KMS-11 (cell line): ENCODE measurements around the gene ERC2.

ENCODE experiments used
- H2AFZ ChIP-seq: fragments of 200-600 bp; sonication (generic); 2 replicates; pipeline ENCODE4 v1.6.1; 2016; ENCODE audit warnings: antibody characterized with exemption, mixed run types, low read depth
- H3K27ac ChIP-seq: fragments of 200-600 bp; sonication (generic); 2 replicates; pipeline ENCODE4 v1.6.1; 2016; ENCODE audit warnings: mild to moderate bottlenecking, mixed run types
- H3K27me3 ChIP-seq: fragments of 200-600 bp; sonication (generic); 2 replicates; pipeline ENCODE4 v1.6.1; 2017; ENCODE audit warnings: mild to moderate bottlenecking, low read depth, mixed run types, moderate library complexity; ENCODE audit not compliant: insufficient read depth
- H3K36me3 ChIP-seq: fragments of 200-600 bp; sonication (generic); 2 replicates; pipeline ENCODE4 v1.6.1; 2017; ENCODE audit warnings: mild to moderate bottlenecking, mixed run types; ENCODE audit not compliant: insufficient read depth
- H3K4me1 ChIP-seq: fragments of 200-600 bp; sonication (generic); 2 replicates; pipeline ENCODE4 v1.6.1; 2016; ENCODE audit warnings: mild to moderate bottlenecking, low read depth, mixed run types; ENCODE audit not compliant: poor library complexity, severe bottlenecking
- H3K4me2 ChIP-seq: fragments of 200-600 bp; sonication (generic); 2 replicates; pipeline ENCODE4 v1.7.0; 2016; ENCODE audit warnings: mild to moderate bottlenecking, mixed run types
- H3K4me3 ChIP-seq: fragments of 200-600 bp; sonication (generic); IDR thresholded peaks from 2 replicates; pipeline ENCODE4 v1.6.1; 2017; ENCODE audit warnings: low read depth, low read length, mixed read lengths; ENCODE audit not compliant: insufficient read depth
- H3K79me2 ChIP-seq: fragments of 200-600 bp; sonication (generic); 2 replicates; pipeline ENCODE4 v1.6.1; 2016; ENCODE audit warnings: low read depth, mixed run types; ENCODE audit not compliant: insufficient read depth
- H3K9ac ChIP-seq: fragments of 200-600 bp; sonication (generic); 2 replicates; pipeline ENCODE4 v1.6.1; 2016; ENCODE audit warnings: mild to moderate bottlenecking, mixed run types
- H4K20me1 ChIP-seq: fragments of 200-600 bp; sonication (generic); 2 replicates; pipeline ENCODE4 v1.6.1; 2016; ENCODE audit warnings: mild to moderate bottlenecking, mixed run types; ENCODE audit not compliant: insufficient read depth
- TF ChIP-seq, protein P1 (sequence below): fragments of 200-600 bp; sonication (generic); conservative IDR thresholded peaks from 2 replicates; pipeline ENCODE4 v1.6.1; 2017; ENCODE audit warnings: low read depth, mild to moderate bottlenecking, antibody characterized with exemption, low read length, moderate library complexity, mixed read lengths

ERC2 gene

DNA sequence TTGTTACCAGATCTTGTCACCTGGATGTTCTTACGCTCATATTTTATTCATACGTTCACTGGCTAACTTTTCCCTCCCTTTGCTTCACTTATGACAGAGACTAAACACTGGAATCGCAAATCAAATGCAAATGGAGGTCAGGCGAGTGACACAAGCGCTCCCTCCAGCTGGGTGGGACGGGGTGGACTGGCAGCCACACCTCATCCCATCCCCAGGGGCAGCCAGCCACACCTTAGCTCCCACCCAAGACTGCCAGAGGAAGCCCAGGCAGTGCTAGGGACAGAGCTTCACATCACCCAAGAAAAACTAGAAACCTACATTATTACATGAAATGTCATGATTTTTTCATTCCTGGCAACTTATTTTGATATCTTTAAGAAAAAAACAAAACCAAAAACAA lies 366.2 kb downstream of the ERC2 start:
- no peaks in the 10 kb centered on the region for H4K20me1 ChIP-seq
- TF ChIP-seq, protein P1, sequence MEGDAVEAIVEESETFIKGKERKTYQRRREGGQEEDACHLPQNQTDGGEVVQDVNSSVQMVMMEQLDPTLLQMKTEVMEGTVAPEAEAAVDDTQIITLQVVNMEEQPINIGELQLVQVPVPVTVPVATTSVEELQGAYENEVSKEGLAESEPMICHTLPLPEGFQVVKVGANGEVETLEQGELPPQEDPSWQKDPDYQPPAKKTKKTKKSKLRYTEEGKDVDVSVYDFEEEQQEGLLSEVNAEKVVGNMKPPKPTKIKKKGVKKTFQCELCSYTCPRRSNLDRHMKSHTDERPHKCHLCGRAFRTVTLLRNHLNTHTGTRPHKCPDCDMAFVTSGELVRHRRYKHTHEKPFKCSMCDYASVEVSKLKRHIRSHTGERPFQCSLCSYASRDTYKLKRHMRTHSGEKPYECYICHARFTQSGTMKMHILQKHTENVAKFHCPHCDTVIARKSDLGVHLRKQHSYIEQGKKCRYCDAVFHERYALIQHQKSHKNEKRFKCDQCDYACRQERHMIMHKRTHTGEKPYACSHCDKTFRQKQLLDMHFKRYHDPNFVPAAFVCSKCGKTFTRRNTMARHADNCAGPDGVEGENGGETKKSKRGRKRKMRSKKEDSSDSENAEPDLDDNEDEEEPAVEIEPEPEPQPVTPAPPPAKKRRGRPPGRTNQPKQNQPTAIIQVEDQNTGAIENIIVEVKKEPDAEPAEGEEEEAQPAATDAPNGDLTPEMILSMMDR: no peak
- H3K4me3 ChIP-seq: no peak overlapping the region
- no peaks in the 10 kb centered on the region for H3K79me2 ChIP-seq
- H3K27me3 ChIP-seq: no peaks in the 10 kb centered on the region
- H3K9ac ChIP-seq: no peak overlapping the region
- no peak overlapping the region for H3K4me2 ChIP-seq
- no peak overlapping the region for H3K27ac ChIP-seq
- no peaks in the 10 kb centered on the region for H3K4me1 ChIP-seq
- H2AFZ ChIP-seq: no peak overlapping the region
- H3K36me3 ChIP-seq: no peaks in the 10 kb centered on the region

DNA sequence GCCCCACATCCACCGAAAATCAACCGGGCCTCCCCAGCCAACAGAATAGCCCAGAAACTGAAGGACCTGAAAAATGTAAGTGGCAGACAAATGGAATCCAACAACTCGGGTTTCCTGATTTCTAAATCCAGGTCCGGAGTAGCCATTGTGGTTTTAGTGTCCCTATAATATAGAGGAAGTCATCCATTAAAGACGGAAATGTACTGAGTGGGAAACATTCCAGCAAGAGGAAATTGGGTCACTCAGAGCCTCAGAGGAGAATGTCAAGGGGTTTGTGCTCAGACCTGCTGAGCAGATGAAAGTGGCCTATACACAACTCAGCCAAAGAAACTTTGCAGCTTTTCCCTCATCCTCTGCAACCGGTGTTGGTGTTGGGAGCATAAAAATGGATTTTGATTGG lies 366.7 kb downstream of the ERC2 start:
- Histone ChIP-seq H3K27me3 (no peaks in the 10 kb centered on the region), H4K20me1 (no peaks in the 10 kb centered on the region), H3K9ac (no peak overlapping the region), H3K79me2 (no peaks in the 10 kb centered on the region), H2AFZ (no peak overlapping the region), H3K36me3 (no peaks in the 10 kb centered on the region), H3K4me2 (no peak overlapping the region), H3K27ac (no peak overlapping the region), H3K4me3 (no peak overlapping the region), H3K4me1 (no peaks in the 10 kb centered on the region)
- TF ChIP-seq, protein P1: no peak

DNA sequence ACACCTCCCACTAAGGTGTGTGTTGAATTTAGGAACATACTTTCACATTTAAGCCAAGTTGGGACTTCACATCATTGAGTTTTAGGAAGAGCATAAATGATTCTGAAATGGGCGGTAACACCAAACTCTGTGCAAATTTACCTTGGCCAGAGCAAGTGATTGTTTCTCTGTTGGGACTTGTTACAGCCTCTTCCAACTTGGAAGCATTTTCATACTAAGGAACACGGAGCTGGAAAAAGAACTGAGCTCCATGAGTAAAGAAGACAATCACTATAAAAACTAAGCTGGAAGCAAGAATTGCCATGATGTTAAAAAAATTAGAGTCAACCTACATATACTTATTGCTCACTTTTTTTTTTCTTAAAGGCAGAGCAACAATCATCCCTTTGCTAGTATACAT lies 371.3 kb downstream of the ERC2 start:
- Histone ChIP-seq H3K27ac (no peak overlapping the region), H3K36me3 (no peaks in the 10 kb centered on the region), H3K79me2 (no peaks in the 10 kb centered on the region), H2AFZ (no peak overlapping the region), H3K4me1 (no peaks in the 10 kb centered on the region), H4K20me1 (no peaks in the 10 kb centered on the region), H3K9ac (no peak overlapping the region), H3K4me3 (no peak overlapping the region), H3K27me3 (no peaks in the 10 kb centered on the region), H3K4me2 (no peak overlapping the region)
- TF ChIP-seq, protein P1: no peak

DNA sequence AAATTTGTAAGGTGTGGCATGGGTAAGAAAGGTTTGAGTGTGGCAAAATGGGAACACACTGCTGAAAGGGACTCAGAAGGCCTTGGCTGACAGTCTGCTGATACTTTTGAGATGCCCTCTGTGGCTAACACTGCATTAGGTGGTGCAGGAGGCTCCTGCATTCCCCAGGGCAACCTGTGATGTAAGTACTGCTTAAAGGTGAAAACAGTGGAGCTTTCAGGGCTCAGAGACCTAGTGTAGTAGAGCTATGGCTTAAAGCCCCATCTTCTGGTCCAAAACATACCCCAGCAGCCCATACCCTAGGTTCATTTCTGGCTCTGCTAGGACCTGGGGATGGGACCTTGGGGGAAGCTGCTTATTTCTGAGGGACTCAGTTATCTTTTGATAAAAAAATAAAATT lies 374.1 kb downstream of the ERC2 start:
- Histone ChIP-seq H4K20me1 (no peaks in the 10 kb centered on the region), H2AFZ (no peak overlapping the region), H3K4me1 (no peaks in the 10 kb centered on the region), H3K36me3 (no peaks in the 10 kb centered on the region), H3K9ac (no peak overlapping the region), H3K4me3 (no peak overlapping the region), H3K4me2 (no peak overlapping the region), H3K79me2 (no peaks in the 10 kb centered on the region), H3K27ac (no peak overlapping the region), H3K27me3 (no peaks in the 10 kb centered on the region)
- TF ChIP-seq, protein P1: no peak

DNA sequence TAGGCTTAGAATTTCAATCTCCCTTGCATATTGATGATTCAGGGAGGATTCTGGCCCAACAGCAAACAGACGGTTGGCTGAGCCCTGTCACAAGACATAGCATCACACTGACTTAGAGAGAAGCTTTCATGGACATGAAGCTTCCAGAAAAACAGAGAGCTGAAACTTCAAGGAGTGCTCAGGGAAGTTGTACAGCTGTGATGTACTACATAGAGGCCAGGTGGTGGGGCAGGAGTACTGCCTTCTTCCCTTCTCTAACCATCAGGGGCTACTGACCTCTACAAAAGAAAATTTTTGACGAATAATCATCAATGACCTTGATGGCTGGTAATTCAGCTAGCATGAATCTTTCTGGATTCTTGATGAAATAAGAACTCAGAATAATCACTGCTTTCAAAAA lies 378.5 kb downstream of the ERC2 start:
- H3K27ac ChIP-seq: no peak overlapping the region
- no peak overlapping the region for H3K9ac ChIP-seq
- H3K4me3 ChIP-seq: no peak overlapping the region
- H3K36me3 ChIP-seq: no peaks in the 10 kb centered on the region
- H2AFZ ChIP-seq: no peak overlapping the region
- TF ChIP-seq, protein P1: no peak
- H3K27me3 ChIP-seq: no peaks in the 10 kb centered on the region
- no peak overlapping the region for H3K4me2 ChIP-seq
- H3K79me2 ChIP-seq: no peaks in the 10 kb centered on the region
- no peaks in the 10 kb centered on the region for H4K20me1 ChIP-seq
- H3K4me1 ChIP-seq: peaks cover 7% of the 10 kb centered on the region
